IPS-20b (cell line): ENCODE results near the gene NLRP5.
"Not testable (repeated sequence)": the region's sequence is repeated elsewhere in the genome, so short reads cannot be mapped to it uniquely, and the experiment has no call there.

Source experiments
- H3K27ac ChIP-seq: one replicate; pipeline ENCODE4 v1.5.1; 2013; ENCODE audit warnings: low read length
- H3K27me3 ChIP-seq: 2 replicates; pipeline ENCODE4 v1.6.1; 2013; ENCODE audit warnings: mild to moderate bottlenecking, low read length, inconsistent platforms; ENCODE audit not compliant: insufficient read depth
- H3K36me3 ChIP-seq: 2 replicates; pipeline ENCODE4 v1.6.1; 2013; ENCODE audit warnings: low read depth, mild to moderate bottlenecking, inconsistent platforms, low read length, moderate library complexity; ENCODE audit not compliant: insufficient read depth
- H3K4me1 ChIP-seq: 2 replicates; pipeline ENCODE4 v1.6.1; 2013; ENCODE audit warnings: mild to moderate bottlenecking, control low read depth, inconsistent platforms, low read length, moderate library complexity; ENCODE audit not compliant: insufficient read depth
- H3K4me3 ChIP-seq: 2 replicates; pipeline ENCODE4 v1.5.1; 2013; ENCODE audit warnings: mild to moderate bottlenecking, low read length, inconsistent platforms
- H3K9ac ChIP-seq: 2 replicates; pipeline ENCODE4 v1.6.1; 2013; ENCODE audit warnings: low read depth, mild to moderate bottlenecking, inconsistent platforms, low read length, moderate library complexity
- H3K9me3 ChIP-seq: 2 replicates; pipeline ENCODE4 v1.6.1; 2013; ENCODE audit warnings: mild to moderate bottlenecking, low read depth, low read length, inconsistent platforms; ENCODE audit not compliant: insufficient read depth

The NLRP5 gene

GRCh38 chr19:56101746-56102535, 115.4 kb downstream of the NLRP5 start:
- H3K9ac ChIP-seq, result no peak overlapping the region
- H3K4me1 ChIP-seq, result peaks cover 8% of the 10 kb centered on the region
- no peaks in the 10 kb centered on the region for H3K9me3 ChIP-seq
- no peak overlapping the region for H3K4me3 ChIP-seq
- no peaks in the 10 kb centered on the region for H3K27me3 ChIP-seq
- no peak overlapping the region for H3K27ac ChIP-seq
- H3K36me3 ChIP-seq, result peaks cover 38% of the 10 kb centered on the region

GRCh38 chr19:56103027-56103614, 116.5 kb downstream of the NLRP5 start:
- Histone ChIP-seq H3K36me3 (peaks cover 32% of the 10 kb centered on the region), H3K4me3 (no peak overlapping the region), H3K9ac (no peak overlapping the region), H3K4me1 (peaks cover 8% of the 10 kb centered on the region), H3K9me3 (no peaks in the 10 kb centered on the region), H3K27ac (no peak overlapping the region), H3K27me3 (no peaks in the 10 kb centered on the region)

DNA sequence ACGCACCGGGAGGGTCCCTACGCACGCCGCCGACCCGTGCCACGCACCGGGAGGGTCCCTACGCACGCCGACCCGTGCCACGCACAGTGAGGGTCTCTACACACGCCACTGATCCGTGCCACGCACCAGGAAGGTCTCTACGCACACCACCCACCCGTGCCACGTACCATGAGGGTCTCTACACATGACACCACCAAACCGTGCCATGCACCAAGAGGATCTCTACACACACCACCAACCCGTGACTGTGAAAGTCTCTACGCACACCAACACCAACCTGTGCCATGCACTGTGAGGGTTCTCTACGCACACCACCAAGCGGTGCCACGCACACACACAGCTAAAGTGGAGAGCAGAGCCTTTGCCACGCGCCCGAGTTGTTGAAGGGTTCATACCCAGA, 117.8 kb downstream of the NLRP5 start:
- peak overlapping the region; percentile 30 for H3K27ac ChIP-seq
- H3K27me3 ChIP-seq, result no peaks in the 10 kb centered on the region
- no peaks in the 10 kb centered on the region for H3K9me3 ChIP-seq
- H3K4me3 ChIP-seq, result no peak overlapping the region
- H3K36me3 ChIP-seq, result peaks cover 31% of the 10 kb centered on the region
- H3K9ac ChIP-seq, result no peak overlapping the region
- H3K4me1 ChIP-seq, result peaks cover 8% of the 10 kb centered on the region

DNA sequence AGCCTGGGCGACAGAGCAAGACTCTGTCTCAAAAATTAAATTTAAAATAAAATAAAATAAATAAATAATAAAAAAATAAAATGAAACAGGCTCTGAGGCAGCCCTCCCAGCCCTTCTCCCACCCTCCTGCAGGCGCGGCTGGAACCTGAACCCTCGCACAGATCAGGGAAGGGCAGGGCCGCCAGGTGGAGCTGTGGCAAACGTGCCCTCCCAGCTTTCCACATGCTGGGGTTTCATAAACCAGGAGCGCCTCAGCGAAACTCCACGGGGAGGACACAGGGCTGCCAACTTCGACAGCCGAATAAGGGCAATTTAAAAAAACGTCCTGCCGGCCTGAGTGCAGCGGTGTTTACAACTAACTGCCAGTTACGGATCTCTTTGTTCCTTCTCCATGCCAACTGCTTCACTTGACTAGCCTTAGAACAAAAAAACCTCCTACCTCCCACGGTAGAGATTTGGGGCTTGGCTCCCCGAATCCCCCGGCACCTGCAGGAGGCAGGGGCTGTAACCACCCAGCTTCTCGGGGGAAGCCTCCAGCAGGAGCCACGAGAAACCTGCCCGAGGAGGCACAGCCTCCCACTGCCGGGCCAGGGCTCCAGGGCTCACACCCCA, 118.6 kb downstream of the NLRP5 start:
- peak overlapping the region; percentile 75; the same call in 1 of the 2 replicates for H3K9ac ChIP-seq

GRCh38 chr19:56105831-56106396, 119.3 kb downstream of the NLRP5 start:
- not testable (repeated sequence) for H3K27ac ChIP-seq, H3K9me3 ChIP-seq, H3K27me3 ChIP-seq, H3K4me3 ChIP-seq
- Histone ChIP-seq H3K36me3 (peaks cover 23% of the 10 kb centered on the region), H3K4me1 (peaks cover 15% of the 10 kb centered on the region), H3K9ac (peak overlapping the region; percentile 75; the same call in 1 of the 2 replicates)

More for the DNA sequence above, 118.6 kb downstream of the NLRP5 start:
- no peaks in the 10 kb centered on the region for H3K9me3 ChIP-seq
- peaks cover 8% of the 10 kb centered on the region for H3K4me1 ChIP-seq
- no peaks in the 10 kb centered on the region for H3K27me3 ChIP-seq
- H3K36me3 ChIP-seq, result peaks cover 25% of the 10 kb centered on the region
- no peak overlapping the region; the same call in 1 of the 2 replicates for H3K4me3 ChIP-seq
- no peak overlapping the region for H3K27ac ChIP-seq

GRCh38 chr19:56106397-56106849, 119.8 kb downstream of the NLRP5 start:
- Histone ChIP-seq H3K36me3 (peaks cover 18% of the 10 kb centered on the region), H3K4me3 (no peak overlapping the region), H3K27me3 (no peaks in the 10 kb centered on the region), H3K4me1 (peaks cover 20% of the 10 kb centered on the region), H3K27ac (no peak overlapping the region), H3K9ac (no peak overlapping the region), H3K9me3 (no peaks in the 10 kb centered on the region)

GRCh38 chr19:56106993-56107392, 120.4 kb downstream of the NLRP5 start:
- H3K4me1 ChIP-seq, result peaks cover 23% of the 10 kb centered on the region
- H3K36me3 ChIP-seq, result peaks cover 12% of the 10 kb centered on the region
- H3K4me3 ChIP-seq, result no peak overlapping the region
- no peak overlapping the region for H3K27ac ChIP-seq
- H3K9me3 ChIP-seq, result no peaks in the 10 kb centered on the region
- no peak overlapping the region for H3K9ac ChIP-seq
- H3K27me3 ChIP-seq, result no peaks in the 10 kb centered on the region

- Histone ChIP-seq H3K4me3 (no peak overlapping the region), H3K27me3 (no peaks in the 10 kb centered on the region), H3K27ac (no peak overlapping the region), H3K9me3 (no peaks in the 10 kb centered on the region), H3K36me3 (peaks cover 5% of the 10 kb centered on the region; the same call in 1 of the 2 replicates), H3K4me1 (peaks cover 26% of the 10 kb centered on the region), H3K9ac (no peak overlapping the region)
Observed at GRCh38 chr19:56107626-56108351, 121.2 kb downstream of the NLRP5 start.

GRCh38 chr19:56108447-56109195, 122.0 kb downstream of the NLRP5 start:
- H3K36me3 ChIP-seq, result peaks cover 5% of the 10 kb centered on the region; the same call in 1 of the 2 replicates
- no peaks in the 10 kb centered on the region for H3K9me3 ChIP-seq
- H3K4me1 ChIP-seq, result peaks cover 33% of the 10 kb centered on the region
- H3K9ac ChIP-seq, result peak overlapping the region; percentile 30; the same call in 1 of the 2 replicates
- H3K27ac ChIP-seq, result no peak overlapping the region
- no peaks in the 10 kb centered on the region for H3K27me3 ChIP-seq
- no peak overlapping the region for H3K4me3 ChIP-seq

- Histone ChIP-seq H3K9me3 (no peaks in the 10 kb centered on the region), H3K4me3 (no peak overlapping the region), H3K36me3 (peaks cover 5% of the 10 kb centered on the region; the same call in 1 of the 2 replicates), H3K27me3 (no peaks in the 10 kb centered on the region), H3K4me1 (peaks cover 37% of the 10 kb centered on the region), H3K27ac (no peak overlapping the region), H3K9ac (no peak overlapping the region)
Observed at GRCh38 chr19:56109226-56109625, 122.7 kb downstream of the NLRP5 start.
